Suprapubic skin (tissue), 3 donors: ENCODE data around the gene WDR87.

ENCODE experiments used
- CTCF ChIP-seq, 2 donors: fragments of 200-600 bp in 1 of 2; fragments of 450-650 bp in 1 of 2; sonication (generic) in 1 of 2; IDR thresholded peaks; one replicate each; pipeline ENCODE4 v1.5.1; 2016 to 2019; ENCODE audit warnings: antibody characterized with exemption in 2 of 2, mild to moderate bottlenecking in 1 of 2, moderate library complexity in 1 of 2
- POLR2A ChIP-seq, 2 donors: fragments of 450-650 bp; IDR thresholded peaks; one replicate each; pipeline ENCODE4 v1.6.1; 2017; ENCODE audit warnings: antibody characterized with exemption in 2 of 2, mild to moderate bottlenecking in 2 of 2, moderate library complexity in 2 of 2

GRCh38 chr19:37930416-37930815 lies 24.0 kb upstream of the WDR87 start:
- TF ChIP-seq CTCF (IDR thresholded peaks at IDR 0.05): no peak
- TF ChIP-seq POLR2A (IDR thresholded peaks at IDR 0.05): no peak
